ENCODE results near the gene HOXB8. TPM values are rescaled to one million over a fixed set of nuclear protein-coding genes. Genes with fewer than 3 reads are reported as not detected.

HOXB8 gene
- total and polyA plus RNA-seq, 2 experiments from 2014 or later, result not detected

DNA sequence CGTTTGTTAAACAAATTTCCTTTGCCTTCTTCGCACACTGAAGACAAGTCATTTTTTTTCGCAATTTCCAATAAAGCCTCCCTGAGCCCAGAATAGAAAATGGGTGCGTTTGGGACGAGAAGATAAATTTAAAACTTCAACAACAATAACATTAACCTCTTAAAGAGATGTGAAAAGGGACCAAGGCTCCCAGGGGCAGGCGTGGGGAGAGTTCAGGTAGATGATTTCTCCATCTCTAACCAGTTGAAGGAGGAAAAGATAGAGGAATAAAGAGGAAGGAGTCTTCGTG is 35.7 kb downstream of the HOXB8 start (continued):
- TF ChIP-seq, protein P1, sequence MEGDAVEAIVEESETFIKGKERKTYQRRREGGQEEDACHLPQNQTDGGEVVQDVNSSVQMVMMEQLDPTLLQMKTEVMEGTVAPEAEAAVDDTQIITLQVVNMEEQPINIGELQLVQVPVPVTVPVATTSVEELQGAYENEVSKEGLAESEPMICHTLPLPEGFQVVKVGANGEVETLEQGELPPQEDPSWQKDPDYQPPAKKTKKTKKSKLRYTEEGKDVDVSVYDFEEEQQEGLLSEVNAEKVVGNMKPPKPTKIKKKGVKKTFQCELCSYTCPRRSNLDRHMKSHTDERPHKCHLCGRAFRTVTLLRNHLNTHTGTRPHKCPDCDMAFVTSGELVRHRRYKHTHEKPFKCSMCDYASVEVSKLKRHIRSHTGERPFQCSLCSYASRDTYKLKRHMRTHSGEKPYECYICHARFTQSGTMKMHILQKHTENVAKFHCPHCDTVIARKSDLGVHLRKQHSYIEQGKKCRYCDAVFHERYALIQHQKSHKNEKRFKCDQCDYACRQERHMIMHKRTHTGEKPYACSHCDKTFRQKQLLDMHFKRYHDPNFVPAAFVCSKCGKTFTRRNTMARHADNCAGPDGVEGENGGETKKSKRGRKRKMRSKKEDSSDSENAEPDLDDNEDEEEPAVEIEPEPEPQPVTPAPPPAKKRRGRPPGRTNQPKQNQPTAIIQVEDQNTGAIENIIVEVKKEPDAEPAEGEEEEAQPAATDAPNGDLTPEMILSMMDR (conservative IDR thresholded peaks at IDR 0.05; ENCODE audit: low read depth in 2 of 2), result no peak
- TF ChIP-seq, protein P2, sequence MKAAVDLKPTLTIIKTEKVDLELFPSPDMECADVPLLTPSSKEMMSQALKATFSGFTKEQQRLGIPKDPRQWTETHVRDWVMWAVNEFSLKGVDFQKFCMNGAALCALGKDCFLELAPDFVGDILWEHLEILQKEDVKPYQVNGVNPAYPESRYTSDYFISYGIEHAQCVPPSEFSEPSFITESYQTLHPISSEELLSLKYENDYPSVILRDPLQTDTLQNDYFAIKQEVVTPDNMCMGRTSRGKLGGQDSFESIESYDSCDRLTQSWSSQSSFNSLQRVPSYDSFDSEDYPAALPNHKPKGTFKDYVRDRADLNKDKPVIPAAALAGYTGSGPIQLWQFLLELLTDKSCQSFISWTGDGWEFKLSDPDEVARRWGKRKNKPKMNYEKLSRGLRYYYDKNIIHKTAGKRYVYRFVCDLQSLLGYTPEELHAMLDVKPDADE (IDR thresholded peaks at IDR 0.05), result no peak
- no peak for TF ChIP-seq POLR2AphosphoS5 (IDR thresholded peaks at IDR 0.05; ENCODE audit: low read depth)
- TF ChIP-seq JUNB (IDR thresholded peaks at IDR 0.05; ENCODE audit: unreplicated experiment), result no peak

DNA sequence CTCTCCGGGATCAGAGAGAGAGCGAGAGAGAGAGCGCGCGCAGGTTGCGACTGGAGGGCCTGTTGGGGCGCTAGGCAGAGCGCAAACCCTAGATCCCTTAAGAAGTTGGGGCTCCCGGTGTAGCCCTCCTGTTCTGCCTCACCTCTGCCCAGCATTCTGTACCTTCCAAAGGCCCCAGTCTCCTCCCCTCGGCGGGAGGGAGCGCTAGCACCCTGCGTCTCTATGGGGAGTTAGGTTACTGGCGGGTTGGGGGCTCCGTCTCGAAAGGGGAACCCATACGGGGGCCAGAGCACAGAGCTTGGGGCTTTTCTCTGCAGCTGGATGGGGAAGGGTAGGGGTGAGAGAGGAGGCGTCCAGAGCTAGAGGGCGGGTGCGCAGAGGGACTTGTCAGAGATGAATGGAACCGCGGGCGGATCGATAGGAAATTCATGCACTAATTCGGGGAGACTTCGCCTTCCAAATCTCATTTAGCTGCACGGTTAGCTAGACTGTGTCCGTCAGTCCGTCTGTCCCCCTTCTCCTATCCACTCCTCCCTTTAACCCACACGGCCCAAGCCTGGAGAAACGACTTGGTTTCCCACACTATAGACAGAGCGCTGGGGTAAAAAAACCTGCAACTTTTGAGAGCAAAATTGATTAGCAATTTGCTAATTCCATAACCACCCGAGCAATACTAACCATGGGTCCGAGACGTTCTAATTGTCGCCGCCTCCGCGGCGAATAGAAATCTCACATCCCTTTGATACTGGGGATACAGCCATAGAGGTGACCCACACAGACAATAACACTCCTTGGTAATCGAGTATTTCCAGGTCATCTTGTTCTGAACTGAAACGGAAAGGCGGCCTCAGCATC is 36.2 kb downstream of the HOXB8 start:
- Histone ChIP-seq H3K4me2 (peak overlapping the region; percentile 66), H3K36me3 (ENCODE audit: insufficient read depth) (no peaks in the 10 kb centered on the region), H3K79me2 (replicated peaks; ENCODE audit: insufficient read depth) (no peaks in the 10 kb centered on the region), H3F3A (replicated peaks; ENCODE audit: low read depth) (peaks cover 57% of the 10 kb centered on the region), H3K27ac (ENCODE audit: low read depth) (no peak overlapping the region), H4K20me1 (replicated peaks; ENCODE audit: insufficient read depth) (peaks cover 62% of the 10 kb centered on the region), H3K27me3 (ENCODE audit: insufficient read depth) (peaks cover 100% of the 10 kb centered on the region), H3K9me2 (ENCODE audit: insufficient read depth) (no peaks in the 10 kb centered on the region), H3K4me3 (peak overlapping the region; percentile 42), H2AFZ (no peak overlapping the region), H3K4me1 (ENCODE audit: insufficient read depth) (peaks cover 59% of the 10 kb centered on the region)
- Mint-ChIP-seq H3K4me3 (peak overlapping the region; percentile 21; the same call in 2 of the 3 replicates), H3K9me3 (peaks cover 10% of the 10 kb centered on the region), H3K4me1 (peaks cover 31% of the 10 kb centered on the region), H3K27me3 (ENCODE audit: insufficient read depth, low read depth, poor library complexity) (peaks cover 59% of the 10 kb centered on the region), H3K36me3 (ENCODE audit: low read depth) (no peaks in the 10 kb centered on the region), H3K27ac (no peak overlapping the region)
- TF ChIP-seq POLR2AphosphoS5 (IDR thresholded peaks at IDR 0.05; ENCODE audit: low read depth) (no peak), EZH2 (IDR thresholded peaks at IDR 0.05; ENCODE audit: low read depth, unreplicated experiment) (peak; percentile 92), CREB1 (CRISPR knock-in tag; IDR thresholded peaks at IDR 0.05; ENCODE audit: low read depth) (no peak)
- ATAC-seq, result peak; percentile 19
- no peak for DNase-seq (ENCODE audit: low spot score)

DNA sequence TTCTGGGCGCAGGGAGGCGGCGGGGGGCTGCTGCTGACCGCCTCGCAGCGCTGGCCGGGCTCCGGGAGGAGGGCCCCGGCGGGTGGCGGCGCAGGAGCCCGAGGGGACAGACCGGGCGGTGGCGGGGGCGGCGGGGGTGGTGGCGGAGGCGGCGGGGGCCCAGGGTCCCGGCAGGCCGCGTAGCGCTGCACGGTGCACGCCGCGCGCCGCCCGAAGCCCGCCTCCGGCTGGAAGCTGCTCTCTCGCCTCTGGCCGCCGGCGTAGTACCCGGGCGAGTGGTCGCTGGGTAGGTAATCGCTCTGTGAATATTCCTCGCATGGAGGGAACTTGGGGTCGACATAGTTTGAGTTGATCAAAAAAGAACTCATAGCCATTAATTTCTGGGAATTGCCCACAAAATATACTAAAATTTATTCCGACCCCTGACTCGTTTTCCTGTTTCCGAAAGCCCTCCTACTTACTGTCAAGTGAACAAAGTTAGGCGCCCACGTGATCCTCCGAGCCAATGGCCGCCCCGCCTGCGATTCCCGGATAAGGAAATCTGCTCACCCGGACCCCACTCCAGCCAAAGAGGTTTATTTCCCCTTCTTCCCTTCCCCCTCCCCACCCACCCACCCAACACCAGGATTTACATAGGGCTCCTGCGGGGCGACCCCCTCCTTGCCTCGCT is 37.0 kb downstream of the HOXB8 start, which contains the start of gene HOXB4:
Gene HOXB4 (minus strand): TSS at position 405 of the 670 bp plus-strand sequence. CDS start 31 bp downstream, at position 374.
- Histone ChIP-seq H2AFZ (no peak within 1 kb of the TSS), H4K20me1 (replicated peaks; ENCODE audit: insufficient read depth) (peaks cover 59% of the 10 kb centered on the region), H3K27me3 (ENCODE audit: insufficient read depth) (peaks cover 100% of the 10 kb centered on the region), H3K4me1 (ENCODE audit: insufficient read depth) (peaks cover 66% of the 10 kb centered on the region), H3K9me2 (ENCODE audit: insufficient read depth) (no peaks in the 10 kb centered on the region), H3K4me3 (peak within 1 kb of the TSS; percentile 42), H3K4me2 (peak within 1 kb of the TSS; percentile 66), H3K36me3 (ENCODE audit: insufficient read depth) (no peaks in the 10 kb centered on the region), H3K27ac (ENCODE audit: low read depth) (no peak within 1 kb of the TSS), H3K79me2 (replicated peaks; ENCODE audit: insufficient read depth) (no peaks in the 10 kb centered on the region), H3F3A (replicated peaks; ENCODE audit: low read depth) (peaks cover 60% of the 10 kb centered on the region)
- peaks cover 10% of the 10 kb centered on the region for H3K9me3 Mint-ChIP-seq
- peak within 1 kb of the TSS; percentile 64 for H3K4me3 Mint-ChIP-seq
- peaks cover 51% of the 10 kb centered on the region for H3K27me3 Mint-ChIP-seq (ENCODE audit: insufficient read depth, low read depth, poor library complexity)
- no peaks in the 10 kb centered on the region for H3K36me3 Mint-ChIP-seq (ENCODE audit: low read depth)
- ATAC-seq (peak; percentile 20), DNase-seq (ENCODE audit: low spot score) (peak; percentile 85)
- no peak within 1 kb of the TSS for H3K27ac Mint-ChIP-seq
- peaks cover 31% of the 10 kb centered on the region for H3K4me1 Mint-ChIP-seq
- TF ChIP-seq CREB1 (CRISPR knock-in tag; IDR thresholded peaks at IDR 0.05; ENCODE audit: low read depth), result no peak
- no peak for TF ChIP-seq ZNF331 (CRISPR knock-in tag; IDR thresholded peaks at IDR 0.05; ENCODE audit: low read depth)
- TF ChIP-seq, protein P3, sequence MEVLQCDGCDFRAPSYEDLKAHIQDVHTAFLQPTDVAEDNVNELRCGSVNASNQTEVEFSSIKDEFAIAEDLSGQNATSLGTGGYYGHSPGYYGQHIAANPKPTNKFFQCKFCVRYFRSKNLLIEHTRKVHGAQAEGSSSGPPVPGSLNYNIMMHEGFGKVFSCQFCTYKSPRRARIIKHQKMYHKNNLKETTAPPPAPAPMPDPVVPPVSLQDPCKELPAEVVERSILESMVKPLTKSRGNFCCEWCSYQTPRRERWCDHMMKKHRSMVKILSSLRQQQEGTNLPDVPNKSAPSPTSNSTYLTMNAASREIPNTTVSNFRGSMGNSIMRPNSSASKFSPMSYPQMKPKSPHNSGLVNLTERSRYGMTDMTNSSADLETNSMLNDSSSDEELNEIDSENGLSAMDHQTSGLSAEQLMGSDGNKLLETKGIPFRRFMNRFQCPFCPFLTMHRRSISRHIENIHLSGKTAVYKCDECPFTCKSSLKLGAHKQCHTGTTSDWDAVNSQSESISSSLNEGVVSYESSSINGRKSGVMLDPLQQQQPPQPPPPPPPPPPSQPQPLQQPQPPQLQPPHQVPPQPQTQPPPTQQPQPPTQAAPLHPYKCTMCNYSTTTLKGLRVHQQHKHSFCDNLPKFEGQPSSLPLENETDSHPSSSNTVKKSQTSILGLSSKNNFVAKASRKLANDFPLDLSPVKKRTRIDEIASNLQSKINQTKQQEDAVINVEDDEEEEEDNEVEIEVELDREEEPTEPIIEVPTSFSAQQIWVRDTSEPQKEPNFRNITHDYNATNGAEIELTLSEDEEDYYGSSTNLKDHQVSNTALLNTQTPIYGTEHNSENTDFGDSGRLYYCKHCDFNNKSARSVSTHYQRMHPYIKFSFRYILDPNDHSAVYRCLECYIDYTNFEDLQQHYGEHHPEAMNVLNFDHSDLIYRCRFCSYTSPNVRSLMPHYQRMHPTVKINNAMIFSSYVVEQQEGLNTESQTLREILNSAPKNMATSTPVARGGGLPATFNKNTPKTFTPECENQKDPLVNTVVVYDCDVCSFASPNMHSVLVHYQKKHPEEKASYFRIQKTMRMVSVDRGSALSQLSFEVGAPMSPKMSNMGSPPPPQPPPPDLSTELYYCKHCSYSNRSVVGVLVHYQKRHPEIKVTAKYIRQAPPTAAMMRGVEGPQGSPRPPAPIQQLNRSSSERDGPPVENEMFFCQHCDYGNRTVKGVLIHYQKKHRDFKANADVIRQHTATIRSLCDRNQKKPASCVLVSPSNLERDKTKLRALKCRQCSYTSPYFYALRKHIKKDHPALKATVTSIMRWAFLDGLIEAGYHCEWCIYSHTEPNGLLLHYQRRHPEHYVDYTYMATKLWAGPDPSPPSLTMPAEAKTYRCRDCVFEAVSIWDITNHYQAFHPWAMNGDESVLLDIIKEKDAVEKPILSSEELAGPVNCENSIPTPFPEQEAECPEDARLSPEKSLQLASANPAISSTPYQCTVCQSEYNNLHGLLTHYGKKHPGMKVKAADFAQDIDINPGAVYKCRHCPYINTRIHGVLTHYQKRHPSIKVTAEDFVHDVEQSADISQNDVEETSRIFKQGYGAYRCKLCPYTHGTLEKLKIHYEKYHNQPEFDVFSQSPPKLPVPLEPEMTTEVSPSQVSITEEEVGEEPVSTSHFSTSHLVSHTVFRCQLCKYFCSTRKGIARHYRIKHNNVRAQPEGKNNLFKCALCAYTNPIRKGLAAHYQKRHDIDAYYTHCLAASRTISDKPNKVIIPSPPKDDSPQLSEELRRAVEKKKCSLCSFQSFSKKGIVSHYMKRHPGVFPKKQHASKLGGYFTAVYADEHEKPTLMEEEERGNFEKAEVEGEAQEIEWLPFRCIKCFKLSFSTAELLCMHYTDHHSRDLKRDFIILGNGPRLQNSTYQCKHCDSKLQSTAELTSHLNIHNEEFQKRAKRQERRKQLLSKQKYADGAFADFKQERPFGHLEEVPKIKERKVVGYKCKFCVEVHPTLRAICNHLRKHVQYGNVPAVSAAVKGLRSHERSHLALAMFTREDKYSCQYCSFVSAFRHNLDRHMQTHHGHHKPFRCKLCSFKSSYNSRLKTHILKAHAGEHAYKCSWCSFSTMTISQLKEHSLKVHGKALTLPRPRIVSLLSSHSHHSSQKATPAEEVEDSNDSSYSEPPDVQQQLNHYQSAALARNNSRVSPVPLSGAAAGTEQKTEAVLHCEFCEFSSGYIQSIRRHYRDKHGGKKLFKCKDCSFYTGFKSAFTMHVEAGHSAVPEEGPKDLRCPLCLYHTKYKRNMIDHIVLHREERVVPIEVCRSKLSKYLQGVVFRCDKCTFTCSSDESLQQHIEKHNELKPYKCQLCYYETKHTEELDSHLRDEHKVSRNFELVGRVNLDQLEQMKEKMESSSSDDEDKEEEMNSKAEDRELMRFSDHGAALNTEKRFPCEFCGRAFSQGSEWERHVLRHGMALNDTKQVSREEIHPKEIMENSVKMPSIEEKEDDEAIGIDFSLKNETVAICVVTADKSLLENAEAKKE (CRISPR knock-in tag; IDR thresholded peaks at IDR 0.05), result no peak
- TF ChIP-seq EZH2 (IDR thresholded peaks at IDR 0.05; ENCODE audit: low read depth, unreplicated experiment), result peak; percentile 60
